LNCAP (cell line): ENCODE data around the gene PDCD4.

ENCODE experiments used
- TF ChIP-seq, protein P1 (sequence below): fragments of 450-650 bp; IDR thresholded peaks from 2 replicates; pipeline ENCODE4 v1.5.1; 2017; ENCODE audit warnings: mild to moderate bottlenecking

PDCD4 gene

DNA sequence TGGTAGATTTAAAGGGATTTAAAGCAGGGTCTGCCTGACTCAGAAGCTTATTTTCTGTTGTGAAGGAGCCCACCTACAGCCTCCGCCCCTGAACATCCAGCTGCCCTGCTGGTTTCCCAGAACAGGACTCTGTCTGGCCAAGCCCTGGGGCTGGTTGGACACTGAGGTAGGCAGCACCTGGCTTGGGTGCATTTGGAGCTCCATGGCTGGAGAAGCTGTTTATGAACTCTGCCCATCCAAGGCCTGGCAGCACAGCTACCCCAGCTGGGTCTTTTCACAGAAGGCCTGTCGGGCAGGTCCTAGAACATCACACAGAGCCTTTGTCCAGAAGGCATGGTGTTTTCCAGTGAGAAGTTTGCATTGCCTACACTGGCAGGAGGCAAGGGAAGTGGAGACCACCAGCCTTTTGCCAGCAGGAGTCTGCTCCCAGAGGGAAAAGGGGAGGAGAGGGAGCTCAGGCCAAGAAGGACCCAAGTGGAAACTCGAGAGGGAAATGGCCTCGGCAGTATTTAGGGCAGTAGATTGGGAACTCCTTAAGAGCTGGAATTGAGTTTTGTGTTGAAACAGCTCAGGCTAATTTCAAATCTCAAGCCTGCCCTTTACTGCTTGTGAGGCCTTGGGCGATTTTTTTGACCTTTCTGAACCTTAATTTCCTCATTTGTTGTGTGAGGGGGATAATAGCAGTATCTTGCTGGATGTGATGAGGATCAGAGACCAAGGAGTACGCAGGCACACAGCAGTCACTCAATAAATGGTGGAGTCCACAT lies 12.3 kb upstream of the PDCD4 start:
- TF ChIP-seq, protein P1, sequence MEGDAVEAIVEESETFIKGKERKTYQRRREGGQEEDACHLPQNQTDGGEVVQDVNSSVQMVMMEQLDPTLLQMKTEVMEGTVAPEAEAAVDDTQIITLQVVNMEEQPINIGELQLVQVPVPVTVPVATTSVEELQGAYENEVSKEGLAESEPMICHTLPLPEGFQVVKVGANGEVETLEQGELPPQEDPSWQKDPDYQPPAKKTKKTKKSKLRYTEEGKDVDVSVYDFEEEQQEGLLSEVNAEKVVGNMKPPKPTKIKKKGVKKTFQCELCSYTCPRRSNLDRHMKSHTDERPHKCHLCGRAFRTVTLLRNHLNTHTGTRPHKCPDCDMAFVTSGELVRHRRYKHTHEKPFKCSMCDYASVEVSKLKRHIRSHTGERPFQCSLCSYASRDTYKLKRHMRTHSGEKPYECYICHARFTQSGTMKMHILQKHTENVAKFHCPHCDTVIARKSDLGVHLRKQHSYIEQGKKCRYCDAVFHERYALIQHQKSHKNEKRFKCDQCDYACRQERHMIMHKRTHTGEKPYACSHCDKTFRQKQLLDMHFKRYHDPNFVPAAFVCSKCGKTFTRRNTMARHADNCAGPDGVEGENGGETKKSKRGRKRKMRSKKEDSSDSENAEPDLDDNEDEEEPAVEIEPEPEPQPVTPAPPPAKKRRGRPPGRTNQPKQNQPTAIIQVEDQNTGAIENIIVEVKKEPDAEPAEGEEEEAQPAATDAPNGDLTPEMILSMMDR: no peak

DNA sequence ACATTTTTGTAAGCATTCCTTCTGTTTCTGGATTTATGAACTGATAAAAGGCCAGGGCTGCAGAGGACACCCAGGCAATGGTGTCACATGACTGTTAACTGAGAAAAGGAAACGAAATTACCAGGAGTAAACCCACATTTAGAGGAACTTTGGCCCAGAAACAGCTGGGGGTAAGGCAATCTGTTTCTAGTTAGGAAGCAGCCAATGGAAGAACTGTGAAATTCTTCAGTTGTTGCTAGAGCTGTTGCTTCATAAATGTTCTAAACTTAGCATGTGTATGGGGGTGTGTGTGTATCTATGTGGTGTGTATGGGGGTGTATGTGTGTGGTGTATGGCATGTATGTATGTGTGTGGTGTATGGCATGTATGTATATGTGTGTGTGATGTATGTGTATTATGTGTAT lies 11.8 kb upstream of the PDCD4 start:
- TF ChIP-seq, protein P1: no peak

DNA sequence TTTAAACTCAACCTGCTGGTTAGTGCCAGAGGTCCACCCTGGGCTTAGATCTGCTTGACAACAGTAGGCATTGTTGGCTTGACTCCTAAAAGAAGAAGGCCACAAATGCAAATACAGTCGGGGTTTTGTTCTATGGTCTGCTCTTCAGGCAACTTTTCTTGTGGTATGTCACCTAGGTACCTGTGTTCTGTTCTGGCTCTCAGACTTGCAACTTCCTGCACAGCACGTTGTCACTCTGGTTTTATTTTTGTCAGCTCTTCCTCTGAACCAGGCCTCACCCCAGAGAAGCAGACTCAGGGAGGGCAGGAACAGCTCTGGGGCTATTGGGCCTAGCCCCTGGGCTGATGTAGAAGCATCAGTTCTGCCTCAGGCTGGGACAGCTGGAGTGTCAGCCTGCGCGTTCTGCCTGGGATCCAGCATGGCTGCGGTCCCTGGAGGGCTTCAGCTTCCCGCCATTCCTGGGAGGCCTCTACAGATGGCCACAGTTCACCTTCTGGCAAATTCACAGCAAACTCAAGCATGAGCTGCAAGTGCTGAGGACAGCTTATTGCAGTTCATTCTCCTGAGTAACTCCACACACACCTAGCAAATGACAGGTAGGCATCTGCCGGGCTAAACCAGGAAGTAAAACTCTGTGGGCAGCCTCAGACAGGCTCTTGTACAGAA lies 11.0 kb upstream of the PDCD4 start:
- TF ChIP-seq, protein P1: no peak

DNA sequence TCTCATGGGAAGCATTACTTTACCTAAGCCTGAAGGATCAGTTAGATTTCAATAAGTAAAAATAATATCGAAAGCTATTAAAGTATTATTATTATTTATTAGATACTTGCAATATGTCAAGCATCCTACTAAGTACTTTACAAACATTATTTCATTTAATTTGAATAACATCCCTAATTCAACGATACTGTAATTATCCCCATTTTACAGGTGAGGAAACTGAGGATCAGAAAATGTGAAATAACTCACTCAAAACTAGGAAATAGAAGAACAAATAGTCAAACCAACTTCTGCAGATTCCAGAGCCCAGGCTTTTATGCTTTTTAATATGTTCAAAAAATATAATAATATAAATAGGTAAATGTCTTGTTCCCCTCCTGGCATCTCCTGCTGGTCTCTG lies 10.3 kb upstream of the PDCD4 start:
- TF ChIP-seq, protein P1: no peak

DNA sequence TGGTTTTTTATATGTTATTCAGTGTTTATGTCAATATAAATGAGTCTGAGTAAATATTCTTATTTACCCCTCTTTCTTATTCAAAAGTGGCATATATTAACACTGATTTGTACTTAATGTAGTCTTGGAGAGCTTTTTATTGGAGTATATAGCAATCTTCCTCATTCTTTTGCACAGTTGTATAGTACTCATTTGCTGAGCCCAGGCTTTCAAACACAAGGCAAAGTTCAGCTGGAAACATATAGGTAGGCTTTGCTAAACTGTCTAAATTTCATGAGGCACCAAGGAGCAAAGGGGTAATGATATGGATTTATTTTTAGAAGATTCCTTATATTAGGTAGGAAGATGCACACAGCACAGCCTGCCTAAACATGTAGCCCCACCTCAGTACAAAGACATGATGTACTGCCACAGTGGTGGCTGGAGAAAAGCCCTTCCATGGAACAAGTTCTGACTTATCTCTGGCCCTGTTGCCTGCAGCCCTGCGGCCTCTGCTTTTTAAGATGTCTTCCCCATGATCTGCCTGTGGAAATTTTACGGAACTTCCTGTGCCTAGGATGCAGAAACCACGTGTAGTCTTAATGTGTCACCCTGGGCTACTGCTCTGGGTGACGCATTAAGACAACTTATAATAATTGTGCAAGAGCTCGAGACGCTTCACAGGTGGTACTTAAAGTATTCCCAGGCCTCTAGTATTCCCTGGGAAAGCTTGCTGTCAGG lies 9.6 kb upstream of the PDCD4 start:
- TF ChIP-seq, protein P1: no peak

DNA sequence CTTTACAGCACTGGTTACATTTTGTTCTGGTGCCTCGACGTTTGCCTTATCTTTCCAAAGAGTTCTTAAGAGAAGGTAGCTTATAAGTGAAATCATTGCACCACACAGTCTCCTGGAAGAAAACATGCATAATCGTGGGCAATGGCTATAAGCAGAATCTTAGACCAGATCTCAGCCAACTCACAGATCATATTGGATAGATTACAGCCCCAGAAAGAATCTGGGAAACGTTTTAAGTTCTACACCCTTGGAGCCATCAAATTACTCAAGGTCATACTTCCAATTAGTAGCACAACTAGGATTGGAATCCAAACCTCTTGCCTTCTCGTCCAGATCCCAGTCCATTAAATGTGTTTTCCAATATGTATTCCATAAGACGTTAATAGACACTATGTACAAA lies 8.8 kb upstream of the PDCD4 start:
- TF ChIP-seq, protein P1: no peak

DNA sequence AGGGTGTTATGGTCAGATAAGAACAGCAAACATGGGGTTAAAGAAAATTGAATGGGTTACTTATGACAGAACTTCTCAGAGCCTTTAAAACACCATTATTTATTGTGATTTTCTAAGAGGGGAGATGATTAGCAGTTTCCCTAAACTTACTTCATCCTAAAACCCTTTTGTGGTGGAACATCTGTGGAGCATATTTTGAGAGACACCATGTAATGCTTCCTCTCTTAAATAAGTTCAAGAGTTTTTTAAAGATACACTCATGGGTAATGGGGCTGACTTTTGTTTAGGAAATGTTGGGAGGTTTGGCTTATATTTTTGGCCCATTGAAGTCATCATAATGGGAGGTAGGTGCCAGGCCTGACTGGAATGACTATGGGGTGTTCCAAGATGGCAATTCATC lies 8.4 kb upstream of the PDCD4 start:
- TF ChIP-seq, protein P1: no peak
